HG02884 (cell line): ENCODE measurements around the gene ZNF683.
"Not testable (repeated sequence)": the region's sequence is repeated elsewhere in the genome, so short reads cannot be mapped to it uniquely, and the experiment has no call there.

Source experiments
- ATAC-seq: cut with Tn5 transposase; IDR thresholded peaks from one replicate; pipeline ENCODE4 v1.9.1; 2021; ENCODE audit warnings: mild to moderate bottlenecking, moderate library complexity; ENCODE audit not compliant: unreplicated experiment

Gene ZNF683

DNA sequence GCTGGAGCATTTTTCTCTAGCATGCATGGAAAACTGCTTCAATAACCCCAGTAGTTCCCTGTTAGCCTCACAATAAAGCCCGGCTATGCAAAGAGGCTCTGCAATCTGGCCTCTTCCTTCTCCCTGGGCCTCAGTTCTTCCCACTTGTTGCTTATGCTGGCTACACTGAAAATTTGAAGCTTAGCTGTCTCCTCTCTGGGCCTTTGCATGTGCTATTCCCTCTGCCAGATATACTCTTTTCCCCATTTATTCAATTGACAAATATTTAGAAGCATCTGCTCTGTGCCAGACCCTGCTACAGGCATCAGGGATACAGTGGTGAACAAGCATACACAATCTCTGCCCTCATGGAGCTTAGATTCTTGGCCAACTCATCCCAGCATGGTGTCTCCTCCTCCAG is 33.9 kb downstream of the ZNF683 start:
- no peak for ATAC-seq

DNA sequence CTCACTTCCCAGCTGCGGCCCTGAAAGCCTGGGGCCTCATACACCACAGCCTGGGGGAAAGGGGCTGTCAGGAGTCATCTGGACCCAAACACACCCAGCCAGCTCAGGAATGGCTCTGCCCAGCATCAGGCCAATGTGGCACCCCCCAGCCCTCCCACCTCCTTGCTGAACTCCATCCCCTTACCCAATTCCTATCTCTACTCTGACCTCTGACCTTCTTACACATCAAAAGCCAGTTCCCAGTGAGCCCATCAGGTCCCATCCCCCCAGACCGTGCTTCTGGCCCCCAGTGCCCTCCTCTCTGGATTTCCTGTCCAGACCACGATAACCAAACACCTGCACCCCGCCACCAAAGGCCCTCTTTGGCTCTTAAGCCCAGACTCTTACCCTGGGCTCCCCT is 34.9 kb downstream of the ZNF683 start:
- ATAC-seq, result no peak

DNA sequence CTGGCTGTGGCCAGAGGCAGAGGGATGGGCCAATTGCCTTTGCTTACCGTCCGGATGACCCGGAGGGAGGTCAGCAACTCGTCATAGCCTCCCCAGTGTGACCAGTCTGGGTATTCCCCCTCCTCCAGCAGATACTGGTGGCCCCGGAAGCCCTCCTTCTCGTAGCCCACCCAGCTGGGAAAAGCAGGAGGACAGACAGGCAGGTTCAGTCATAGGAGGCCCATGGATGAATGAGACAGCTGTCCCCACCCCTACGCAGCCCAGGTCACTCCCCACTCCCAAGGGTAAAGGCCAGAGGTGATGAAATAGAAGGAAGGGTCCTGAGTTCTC is 35.4 kb downstream of the ZNF683 start:
- ATAC-seq, result no peak

DNA sequence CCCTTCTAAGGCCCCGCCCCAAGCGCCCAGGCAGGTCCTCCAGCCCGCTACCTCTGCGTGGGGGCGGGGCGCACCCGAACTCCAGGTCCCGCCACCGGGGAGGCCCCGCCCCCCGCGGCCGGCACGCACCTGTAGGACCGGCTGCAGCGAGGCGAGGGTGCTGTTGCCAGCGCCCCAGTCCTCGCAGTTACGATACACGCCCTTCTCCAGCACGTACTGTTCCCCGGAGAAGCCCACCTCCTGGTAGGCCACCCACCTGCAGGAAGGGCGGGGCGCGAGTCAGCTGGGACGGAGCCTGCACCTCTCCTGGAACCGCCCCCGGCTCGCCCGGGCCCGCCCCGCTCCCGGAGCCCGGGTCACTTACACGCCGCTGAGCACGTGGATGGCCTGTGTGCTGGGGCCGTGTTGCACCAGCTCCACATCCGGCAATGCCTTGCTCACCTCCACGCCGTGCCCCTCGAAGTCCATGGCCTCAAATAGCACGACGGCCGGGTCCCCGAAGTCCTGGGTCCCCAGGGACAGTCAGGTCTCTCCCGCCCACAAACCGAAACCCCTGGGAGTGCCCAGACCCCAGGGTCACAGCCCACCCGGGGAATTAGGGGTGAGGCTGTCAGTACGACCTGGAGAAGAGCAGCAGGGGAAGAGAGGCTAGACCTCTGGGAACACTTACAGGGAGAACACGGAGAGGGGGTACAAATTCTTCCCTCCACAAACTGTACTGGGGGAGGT is 35.9 kb downstream of the ZNF683 start:
- ATAC-seq, result peak; percentile 50

DNA sequence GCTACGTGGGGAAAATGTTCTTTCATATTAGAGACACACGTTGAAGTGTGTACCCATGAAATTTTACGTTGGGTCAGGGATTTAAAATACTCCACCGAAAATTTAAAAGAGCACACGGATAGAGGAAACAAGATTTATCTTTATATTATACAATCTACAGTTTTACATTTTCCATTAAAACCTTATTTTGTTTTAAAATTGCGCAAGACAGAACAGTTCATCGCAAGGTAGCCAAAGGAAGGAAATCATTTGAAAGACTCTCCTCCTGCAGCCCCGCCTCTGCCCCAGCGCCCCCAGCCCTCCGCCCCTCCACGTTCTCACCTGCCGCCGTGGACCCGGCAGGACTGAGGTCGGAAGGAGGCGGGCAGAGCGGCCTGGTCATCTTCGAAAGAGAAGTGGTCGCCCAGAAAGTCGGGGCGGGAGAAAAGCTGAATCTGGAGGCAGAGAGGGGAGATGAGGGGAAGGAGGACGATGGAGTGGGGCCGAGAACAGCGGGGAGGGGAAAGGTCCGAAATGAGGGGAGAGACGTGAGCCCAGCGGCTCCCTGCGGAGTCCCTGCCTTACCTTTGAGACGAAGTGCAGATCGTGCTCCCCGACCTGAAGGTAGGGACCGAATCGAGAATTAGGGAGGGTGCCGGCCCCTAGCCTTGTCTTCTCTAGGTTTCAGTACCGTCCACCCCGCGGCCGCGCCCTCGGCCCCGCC is 36.6 kb downstream of the ZNF683 start:
- no peak for ATAC-seq

DNA sequence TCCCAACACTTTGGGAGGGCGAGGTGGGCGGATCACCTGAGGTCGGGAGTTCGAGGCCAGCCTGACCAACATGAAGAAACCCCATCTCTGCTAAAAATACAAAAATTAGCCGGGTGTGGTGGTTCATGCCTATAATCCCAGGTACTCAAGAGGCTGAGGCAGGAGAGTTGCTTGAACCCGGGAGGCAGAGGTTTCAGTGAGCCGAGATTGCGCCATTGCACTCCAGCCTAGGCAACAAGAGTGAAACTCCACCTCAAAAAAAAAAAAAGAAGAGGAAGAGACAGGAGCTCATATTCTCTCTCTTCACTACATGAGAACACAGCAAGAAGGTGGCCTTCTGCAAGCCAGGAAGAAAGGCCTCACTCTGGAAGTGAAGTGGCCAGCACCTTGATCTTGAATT is 39.2 kb downstream of the ZNF683 start:
- not testable (repeated sequence) for ATAC-seq

DNA sequence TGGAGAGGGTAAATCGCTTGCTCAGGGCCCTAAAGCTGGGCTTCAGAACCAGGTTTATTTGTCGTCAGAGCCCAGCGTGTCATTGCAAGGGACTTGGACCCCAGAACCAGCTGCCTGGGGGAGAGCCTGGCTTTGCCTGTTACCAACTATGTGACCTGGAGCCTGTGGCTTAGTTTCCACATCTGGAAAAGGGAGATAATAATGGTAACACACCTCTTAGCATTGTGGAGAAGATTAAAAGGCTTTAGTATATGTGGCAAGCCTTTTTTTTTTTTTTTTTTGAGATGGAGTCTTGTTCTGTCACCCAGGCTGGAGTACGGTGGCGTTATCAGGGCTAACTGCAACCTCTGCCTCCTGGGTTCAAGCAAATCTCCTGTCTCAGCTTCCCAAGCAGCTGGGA is 42.3 kb downstream of the ZNF683 start:
- ATAC-seq, result no peak

DNA sequence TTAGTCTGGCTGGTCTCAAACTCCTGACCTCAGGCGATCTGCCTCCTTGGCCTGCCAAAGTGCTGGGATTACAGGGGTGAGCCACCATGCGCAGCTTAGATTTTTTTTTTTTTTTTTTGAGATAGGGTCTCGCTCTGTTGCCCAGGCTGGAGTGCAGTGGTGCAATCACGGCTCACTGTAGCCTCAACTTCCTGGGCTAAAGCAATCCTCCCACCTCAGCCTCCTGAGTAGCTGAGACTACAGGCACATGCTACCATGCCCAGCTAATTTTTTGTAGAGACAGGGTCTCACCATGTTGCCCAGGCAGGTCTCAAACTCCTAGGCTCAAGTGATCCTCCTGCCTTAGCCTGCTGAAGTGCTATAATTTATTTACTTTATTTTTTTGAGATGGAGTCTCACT is 43.2 kb downstream of the ZNF683 start:
- ATAC-seq, result not testable (repeated sequence)

DNA sequence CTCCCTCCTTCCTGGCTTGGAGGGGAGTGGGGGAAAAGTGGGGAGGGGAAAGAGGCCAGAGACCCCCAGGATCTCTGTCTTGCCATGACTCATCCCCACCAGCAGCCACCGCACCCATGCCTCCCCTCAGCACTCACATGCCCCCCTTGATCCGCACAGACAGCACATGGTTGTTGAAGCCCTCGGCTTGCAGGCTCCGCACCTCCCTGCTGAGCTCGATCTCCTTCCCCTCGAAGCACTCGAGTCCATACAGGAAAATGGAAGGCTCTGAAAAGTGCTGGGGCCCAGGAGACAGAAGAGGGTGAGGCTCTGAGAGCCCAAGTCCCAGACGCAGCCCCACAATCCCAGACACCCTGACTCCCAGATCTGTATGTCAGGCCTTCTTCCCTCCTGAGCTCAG is 44.0 kb downstream of the ZNF683 start:
- ATAC-seq, result no peak

DNA sequence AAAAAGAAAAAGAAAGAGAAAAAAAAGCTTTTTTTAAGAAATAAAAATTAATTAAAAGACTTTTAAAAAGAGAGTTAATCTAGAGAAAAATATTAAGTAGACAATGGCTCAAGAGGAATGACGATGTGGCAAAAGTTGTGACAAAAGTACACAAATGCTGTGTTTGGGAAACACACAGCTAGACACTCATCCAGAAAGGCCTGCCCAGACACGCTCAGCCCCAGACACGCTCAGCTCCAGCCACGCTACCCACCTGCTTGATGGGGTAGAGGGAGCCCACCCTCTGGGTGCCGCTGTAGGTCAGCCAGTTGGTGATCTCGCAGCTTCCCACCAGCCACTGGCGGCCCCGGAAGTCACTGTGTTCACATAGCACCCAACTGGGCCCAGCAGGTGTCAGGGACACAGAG is 44.6 kb downstream of the ZNF683 start:
- no peak for ATAC-seq

DNA sequence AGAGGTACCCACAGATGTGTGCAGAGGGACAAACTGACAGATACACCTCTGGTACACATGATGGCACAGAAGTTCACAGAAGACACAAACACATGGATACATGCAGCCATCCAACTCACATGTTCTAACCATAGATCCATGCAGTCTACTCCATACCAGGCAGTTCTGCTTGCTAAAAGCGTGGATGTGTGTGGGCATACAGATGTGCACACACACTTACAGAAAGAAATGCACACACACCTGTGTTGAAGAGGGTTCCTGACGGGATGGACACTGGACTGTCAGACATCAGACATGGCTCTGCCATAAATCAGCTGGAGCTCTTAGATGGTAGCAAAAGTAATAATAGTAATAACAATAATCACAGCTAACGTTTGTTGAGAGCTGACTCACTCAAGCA is 48.0 kb downstream of the ZNF683 start:
- no peak for ATAC-seq

DNA sequence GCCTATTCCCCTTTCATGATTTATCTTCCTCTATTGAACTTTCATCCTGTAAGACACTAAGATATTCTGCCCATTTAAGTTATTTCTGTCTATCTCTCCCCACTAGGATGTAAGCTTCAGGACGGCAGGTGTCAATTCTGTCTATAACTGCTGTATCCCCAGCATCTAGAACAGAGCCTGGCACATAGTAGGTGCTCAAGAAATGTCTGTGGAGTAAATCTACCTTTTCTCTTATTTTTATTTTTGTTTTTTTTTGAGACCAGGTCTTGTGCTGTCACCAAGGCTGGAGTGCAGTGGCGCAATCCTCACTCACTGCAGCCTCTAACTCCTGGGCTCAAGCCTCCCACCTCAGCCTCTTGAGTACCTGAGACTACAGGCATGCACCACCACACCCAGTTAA is 49.2 kb downstream of the ZNF683 start:
- no peak for ATAC-seq

DNA sequence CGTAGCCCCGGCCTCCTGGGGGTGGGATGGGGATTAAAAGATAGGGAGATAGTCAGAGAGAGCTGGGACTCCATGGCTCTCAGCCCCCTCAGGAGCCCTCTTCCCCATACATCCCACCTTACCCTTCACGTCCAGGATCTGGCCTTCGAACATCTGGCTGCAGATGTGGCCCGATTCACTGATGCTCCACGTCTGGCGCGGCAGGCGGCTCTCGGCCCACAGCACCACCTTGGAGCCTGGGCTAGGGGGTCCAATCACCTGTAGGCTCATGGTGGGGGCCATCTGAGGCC is 50.6 kb downstream of the ZNF683 start:
- no peak for ATAC-seq

DNA sequence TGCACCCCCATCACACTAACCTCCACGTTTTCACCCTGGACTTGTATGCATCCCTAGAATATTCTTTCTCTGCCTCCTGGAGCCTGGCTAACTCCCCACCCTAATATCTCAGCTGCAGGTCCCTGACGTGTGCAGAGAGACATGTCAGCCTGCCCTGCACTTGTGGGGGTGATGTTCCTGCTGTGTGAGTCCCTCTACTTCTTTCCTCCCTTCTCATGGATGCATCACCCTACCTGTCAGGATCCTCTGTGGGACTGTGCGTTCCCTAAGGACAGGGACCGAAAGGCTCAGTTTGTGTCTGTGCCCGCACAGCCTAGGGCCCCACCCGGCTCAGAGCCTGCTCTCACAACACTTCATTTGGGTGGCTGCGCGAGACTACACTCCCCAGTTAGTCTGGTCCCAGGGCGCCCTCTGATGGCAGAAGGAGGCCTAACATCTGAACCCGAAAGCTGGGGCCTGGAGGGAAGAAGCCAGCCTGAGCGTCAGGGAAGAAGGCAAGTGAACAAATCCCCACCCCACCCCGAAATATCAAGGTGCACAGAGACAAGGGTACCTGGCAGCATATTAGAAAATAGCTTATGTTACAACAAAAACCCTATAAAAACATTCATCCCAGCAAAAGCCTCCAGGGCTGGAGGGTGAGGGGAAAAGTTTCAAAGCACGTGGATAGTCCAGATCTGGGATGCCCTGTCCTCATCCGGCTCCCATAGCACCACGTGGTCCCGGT is 51.1 kb downstream of the ZNF683 start:
- ATAC-seq, result no peak

DNA sequence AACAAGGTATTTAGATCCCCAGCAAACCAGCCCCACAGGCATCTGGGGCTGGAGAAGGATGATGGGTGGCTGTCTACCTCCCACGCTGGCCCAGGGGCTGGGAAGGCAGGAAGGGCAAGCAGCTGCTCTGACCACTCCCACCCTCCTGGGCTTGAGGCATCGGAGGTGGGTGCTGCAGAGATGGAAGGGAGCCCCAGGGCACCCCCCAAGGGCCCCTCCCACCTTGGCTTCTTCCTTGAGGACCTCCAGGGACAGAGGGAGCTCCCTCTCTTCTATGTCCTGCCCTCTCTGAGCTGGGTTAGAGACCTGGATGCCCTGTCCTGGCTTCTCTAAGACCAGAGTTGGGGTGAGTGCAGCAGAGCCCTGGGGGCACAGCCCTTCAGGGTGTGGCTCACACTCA is 51.7 kb downstream of the ZNF683 start:
- ATAC-seq, result no peak

DNA sequence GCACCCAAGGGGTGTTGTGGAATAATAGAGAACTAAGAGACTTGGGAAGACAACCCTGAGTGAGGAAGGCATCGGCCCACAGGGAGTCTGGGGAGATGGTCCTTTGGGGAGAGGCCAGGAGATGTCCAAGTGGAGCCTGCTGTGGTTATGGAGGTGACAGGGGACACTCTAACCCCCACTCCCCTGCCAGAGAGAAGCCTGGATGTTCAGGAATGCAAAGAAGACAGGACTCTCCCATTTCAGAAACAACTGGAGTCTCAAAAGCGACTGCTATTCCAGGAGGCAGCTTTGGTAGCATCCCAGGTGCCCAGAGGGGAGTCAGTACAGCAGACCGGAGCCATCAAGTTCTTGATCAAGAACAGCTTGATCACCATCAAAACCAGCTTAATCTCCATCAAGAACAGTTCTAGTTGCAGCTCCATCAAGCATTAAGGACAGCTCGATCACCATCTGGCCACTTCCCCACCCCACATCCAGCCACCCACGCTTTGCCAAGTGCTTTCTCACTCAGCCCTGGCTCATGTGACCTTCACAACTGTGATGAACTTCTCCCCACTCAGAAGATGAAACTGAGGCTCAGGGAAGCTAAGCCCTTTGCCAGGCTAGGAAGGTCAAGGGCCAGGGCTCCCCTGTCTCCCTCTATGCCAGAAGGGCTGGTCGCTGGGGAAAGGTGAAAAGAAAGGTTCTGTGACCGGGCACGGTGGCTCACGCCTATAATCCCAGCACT is 54.0 kb downstream of the ZNF683 start:
- ATAC-seq, result no peak

DNA sequence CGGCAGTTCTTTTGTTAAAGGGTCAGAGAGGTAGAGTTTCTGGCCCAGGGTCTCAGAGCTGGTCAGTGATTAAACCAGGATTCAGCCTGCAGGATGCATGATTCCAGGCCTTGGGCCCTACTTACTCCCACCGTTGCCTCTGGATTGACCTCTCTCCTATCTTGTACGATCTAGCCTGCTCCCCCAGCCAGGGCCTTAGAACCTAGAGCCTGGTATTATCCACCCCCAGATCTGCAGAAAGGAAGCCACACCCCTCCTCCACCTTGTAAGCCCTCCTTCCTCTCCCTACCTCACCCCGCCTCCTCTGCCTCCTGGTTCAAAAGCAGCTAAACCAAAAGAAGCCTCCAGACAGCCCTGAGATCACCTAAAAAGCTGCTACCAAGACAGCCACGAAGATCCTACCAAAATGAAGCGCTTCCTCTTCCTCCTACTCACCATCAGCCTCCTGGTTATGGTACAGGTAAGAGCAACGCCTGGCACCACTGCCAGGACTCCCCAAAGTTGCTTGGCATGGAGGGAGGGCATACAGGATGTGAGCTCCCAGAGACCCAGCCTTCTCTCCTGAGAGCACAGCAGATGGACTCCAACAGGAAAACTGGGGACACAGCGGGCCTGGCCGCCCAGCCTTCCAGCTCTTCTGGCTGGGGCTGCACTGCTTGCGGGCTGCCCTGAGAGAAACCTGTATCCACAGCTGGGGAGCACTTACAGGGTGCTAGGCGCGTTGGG is 54.8 kb downstream of the ZNF683 start, which contains the start of gene CD52:
Gene CD52 (plus strand): TSS at position 347 of the 726 bp plus-strand sequence. CDS start 60 bp downstream, at position 407.
- ATAC-seq, result peak; percentile 43

DNA sequence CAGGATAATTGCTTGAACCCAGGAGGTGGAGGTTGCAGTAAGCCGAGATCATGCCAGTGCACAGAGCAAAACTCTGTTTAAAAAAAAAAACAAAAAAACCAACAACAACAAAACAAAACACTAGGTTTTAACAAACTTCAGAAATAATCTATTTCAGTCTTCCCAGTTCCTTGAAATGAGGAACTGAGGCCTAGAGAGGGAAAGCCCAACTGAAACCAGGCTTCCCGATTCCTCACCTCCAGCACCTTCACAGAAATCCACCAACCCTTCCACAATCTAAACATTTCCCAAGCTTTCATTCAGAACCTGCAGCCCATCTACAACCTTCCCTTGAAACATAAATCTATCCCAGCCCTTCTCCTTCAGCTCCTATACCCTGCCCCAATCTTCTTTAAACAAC is 55.4 kb downstream of the ZNF683 start:
- ATAC-seq, result no peak

DNA sequence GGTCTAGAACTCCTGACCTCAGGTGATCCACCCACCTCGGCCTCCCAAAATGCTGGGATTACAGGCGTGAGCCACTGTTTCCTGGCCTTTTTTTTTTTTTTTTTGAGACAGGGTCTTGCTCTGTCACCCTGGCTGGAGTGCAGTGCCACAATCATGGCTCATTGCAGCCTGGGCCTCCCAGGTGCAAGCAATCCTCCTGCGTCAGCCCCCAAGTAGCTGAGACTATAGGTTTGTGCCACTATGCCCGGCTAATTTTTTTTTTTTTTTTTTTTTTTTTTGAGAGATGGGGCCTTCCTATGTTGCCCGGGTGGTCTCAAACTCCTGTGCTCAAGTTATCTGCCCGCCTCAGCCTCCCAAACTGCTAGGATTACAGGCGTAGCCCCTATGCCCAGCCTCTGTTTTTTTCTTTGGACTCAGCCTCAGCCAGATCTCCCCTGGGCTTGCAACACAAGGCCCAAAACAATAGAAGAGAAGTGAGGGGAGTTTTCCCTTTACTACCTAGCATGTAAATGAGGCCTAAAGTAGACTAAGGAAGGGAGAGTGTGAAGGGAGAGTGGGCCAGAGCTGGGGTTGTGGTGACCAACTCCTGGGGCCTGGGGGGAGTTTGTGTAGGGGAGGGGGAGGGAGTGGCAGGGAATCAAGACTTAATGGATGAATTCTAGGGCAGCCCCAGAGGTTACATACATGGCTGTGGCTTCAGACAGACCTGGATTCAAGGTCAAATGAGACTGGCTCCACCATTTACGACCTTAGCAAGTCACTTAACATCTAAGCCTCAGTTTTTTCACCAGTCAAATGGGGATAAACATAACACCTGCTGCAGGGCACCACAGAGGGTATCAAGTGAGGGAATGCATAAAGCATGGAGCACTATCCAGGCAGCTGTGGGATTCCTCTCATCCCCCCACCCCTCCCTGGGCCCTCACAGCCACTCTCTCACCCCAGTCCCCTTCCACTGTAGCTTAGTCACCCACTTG is 56.4 kb downstream of the ZNF683 start:
- no peak for ATAC-seq

DNA sequence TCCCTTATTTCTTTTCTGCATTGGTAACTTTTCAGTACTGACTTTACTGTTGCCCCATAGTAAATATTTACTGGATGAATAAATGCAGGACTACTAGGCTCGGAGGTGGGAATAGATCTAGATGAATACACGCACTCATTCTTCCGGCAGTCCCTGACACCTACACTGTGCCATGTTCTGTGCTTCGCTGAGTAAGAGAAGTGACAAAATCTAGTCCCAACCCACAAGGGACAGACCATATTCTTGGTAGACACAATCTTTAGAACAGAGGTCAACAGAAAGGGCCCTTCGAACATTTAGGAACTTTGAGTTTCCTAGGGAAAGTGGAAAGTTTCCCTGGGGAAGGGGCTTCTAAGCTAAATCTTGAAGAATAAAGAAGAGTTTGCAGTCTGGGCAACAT is 58.0 kb downstream of the ZNF683 start:
- no peak for ATAC-seq
